GM18907 (cell line): Measurements from ENCODE around the gene PKDCC.

Experiments
- ATAC-seq: cut with Tn5 transposase; IDR thresholded peaks from one replicate; pipeline ENCODE4 v1.9.1; 2021; ENCODE audit warnings: mild to moderate bottlenecking, moderate library complexity; ENCODE audit not compliant: unreplicated experiment

Gene PKDCC, protein sequence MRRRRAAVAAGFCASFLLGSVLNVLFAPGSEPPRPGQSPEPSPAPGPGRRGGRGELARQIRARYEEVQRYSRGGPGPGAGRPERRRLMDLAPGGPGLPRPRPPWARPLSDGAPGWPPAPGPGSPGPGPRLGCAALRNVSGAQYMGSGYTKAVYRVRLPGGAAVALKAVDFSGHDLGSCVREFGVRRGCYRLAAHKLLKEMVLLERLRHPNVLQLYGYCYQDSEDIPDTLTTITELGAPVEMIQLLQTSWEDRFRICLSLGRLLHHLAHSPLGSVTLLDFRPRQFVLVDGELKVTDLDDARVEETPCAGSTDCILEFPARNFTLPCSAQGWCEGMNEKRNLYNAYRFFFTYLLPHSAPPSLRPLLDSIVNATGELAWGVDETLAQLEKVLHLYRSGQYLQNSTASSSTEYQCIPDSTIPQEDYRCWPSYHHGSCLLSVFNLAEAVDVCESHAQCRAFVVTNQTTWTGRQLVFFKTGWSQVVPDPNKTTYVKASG

GRCh38 chr2:42047488-42048298, at the start of gene PKDCC:
Gene PKDCC, plus strand, starts transcription at chr2:42048021. Its CDS starts 179 bp downstream, at chr2:42048200.
- peak; percentile 59 for ATAC-seq

DNA sequence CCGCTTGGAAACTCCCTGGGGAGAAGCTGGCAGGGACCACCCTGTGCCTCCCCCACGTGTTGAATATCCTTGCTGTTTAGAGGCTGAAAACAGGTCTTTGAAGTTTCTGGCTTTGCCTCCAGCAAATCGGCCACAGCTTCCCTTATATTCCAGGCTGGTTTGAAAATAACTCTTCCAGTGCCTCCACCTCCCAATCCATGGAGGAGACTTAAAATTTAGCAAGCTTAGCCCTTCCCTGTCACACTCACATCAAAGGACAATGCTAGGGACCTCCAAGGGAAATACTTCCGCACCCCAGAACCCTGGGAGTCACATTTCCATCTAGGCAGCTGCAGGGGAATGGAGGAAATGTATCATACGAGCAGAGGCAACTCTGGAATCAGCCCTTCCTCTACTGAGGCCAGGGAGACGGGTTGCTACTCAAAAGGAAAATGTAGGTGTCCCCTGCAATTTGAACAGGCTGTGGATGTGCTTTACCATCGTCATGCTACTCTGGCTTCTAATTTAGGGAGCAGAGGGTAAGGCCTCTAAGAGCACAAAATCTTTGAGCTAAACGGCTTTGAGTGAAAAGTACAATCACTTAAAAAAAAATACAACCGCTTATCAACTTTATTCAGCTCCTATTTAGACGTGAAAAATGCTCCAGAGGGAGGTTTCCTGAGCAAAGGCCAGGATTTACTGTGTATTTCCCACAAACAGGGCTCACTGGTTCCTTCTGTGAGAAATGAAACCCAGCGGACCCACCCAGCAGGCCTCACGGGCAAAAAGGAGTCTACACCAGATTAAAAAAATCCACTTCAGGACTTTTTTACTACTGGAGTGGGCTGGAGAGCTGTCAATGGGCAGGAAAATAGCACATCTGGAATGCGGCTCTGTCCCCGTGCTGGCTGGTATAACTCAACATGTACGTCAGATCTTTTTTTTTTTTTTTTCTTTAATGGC, 49.4 kb upstream of the PKDCC start:
- no peak for ATAC-seq

DNA sequence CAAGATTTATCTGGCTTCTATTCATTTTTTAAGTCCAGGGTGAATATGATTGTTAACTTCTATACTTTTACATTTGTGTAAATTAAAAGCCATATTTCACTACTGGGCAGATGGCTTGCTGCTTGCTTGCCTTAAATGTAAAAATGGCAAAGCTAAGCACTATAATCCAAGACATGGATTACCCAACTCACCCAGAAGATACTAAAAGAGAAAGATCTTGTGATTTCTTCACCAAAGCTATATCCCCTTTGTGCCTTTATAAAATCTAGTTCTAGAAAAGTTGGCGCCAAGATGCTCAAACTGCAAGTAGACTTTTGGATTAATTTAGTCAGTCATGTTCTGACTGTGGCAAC, 48.7 kb upstream of the PKDCC start:
- ATAC-seq: no peak

- ATAC-seq: no peak
Measured at GRCh38 chr2:41999592-42000281, 48.1 kb upstream of the PKDCC start.

- no peak for ATAC-seq
Measured at GRCh38 chr2:42001711-42002201, 46.1 kb upstream of the PKDCC start.

GRCh38 chr2:42007551-42007950, 40.3 kb upstream of the PKDCC start:
- no peak for ATAC-seq

DNA sequence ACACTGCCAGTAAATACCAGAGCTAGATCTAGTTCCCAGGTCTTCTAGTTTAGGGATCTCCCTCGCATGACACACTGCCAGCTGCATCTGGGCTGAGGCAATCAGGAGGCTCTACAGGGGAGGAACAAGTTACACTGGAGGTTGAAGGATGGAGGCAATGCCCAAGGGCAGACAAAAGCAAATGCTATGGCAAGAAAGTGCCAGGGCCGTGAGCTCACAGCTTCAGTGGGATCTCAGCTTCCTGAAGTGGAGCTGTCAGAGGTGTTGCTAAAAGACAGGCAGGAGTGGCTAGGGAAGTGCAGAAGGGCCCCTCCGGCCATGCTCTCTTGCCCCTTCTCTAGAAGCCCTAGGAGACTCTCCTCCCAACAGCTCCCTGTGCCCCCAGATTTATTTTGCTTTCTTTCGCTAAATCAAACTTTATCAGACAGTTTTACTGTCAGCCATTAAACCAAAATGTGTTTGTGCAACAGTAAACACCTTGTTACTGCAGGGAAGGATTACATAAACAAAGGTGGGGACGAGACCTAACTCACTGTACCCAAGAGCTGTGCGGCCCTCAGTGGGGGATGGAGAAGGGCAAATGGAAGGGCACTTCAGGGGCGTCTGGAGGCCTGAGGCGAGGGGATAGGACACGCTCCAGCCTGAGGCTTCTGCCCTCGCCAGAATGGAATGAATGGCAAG, 39.4 kb upstream of the PKDCC start:
- no peak for ATAC-seq

- peak; percentile 67 for ATAC-seq
Measured at GRCh38 chr2:42009657-42010580, 37.9 kb upstream of the PKDCC start.

- no peak for ATAC-seq
Measured at GRCh38 chr2:42010743-42011298, 37.0 kb upstream of the PKDCC start.

DNA sequence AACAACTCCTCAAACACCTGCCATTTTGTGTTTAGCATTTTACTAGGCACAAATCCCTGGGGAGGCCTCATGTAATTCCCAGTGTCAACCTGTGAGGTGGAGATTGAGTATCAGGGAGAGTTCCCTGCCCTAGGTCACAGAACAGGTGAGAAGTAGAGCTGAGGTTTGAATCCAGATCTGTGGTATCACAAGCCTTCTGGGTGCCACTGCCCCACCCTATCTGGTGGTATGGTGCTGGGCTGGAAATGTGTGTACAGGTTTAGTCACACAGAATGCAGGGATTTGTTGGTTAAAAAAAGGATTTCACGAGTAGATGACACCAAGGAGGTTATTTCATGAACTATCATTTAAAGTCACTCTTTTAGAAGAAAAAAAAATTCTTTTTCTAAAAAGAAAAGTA, 35.7 kb upstream of the PKDCC start:
- no peak for ATAC-seq

DNA sequence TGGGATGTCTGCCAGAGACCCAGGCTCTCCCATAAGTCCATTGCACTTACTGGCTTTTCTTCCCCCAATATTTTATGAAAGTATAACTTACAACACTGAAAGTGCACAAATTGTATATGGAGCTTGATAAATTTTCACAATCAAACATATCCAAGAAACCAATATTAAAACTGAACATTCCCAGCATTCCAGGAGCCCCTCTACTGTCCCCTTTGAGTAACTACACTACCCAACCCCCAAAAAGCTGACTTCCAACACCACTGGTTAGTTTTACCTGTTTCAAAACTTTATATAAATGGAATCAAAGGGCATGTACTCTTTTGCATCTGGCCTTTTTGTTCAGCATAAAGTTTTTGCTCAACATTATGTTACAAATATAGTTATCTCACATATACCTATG, 35.2 kb upstream of the PKDCC start:
- ATAC-seq: no peak

DNA sequence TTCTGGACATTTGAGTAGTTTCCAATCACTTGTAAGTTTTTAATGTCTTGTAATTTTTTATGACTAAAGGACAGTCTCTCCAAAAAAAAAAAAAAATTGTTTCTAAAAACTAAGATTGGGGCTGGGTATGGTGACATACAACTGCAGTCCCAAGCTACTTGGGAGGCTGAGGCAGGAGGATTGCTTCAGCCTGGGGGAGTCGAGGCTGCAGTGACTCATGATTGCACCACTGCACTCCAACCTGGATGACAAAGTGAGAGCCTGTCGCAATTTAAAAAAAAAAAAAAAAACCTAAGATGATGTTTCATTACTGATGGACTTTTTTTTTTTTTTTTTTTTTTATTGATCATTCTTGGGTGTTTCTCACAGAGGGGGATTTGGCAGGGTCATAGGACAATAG, 34.4 kb upstream of the PKDCC start:
- ATAC-seq: no peak

DNA sequence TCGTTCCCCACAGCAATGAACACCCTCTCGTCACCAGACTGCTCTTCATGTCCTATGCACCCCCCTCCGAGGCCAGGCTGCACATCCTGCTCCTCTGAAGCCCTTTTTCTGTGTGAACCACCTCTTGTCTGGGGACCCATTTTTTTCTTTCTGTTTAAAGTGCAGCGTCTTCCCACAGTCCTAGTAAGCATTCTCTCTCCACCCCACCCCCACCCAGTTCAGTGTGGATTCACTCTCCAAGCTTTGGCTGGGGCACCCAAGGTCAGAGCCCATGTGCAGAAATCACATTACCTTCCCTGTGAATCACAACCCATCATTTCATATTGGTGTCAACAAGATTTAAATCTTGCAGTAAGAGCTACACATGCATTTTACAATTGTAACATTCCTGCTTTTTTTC, 26.4 kb upstream of the PKDCC start:
- ATAC-seq: no peak

DNA sequence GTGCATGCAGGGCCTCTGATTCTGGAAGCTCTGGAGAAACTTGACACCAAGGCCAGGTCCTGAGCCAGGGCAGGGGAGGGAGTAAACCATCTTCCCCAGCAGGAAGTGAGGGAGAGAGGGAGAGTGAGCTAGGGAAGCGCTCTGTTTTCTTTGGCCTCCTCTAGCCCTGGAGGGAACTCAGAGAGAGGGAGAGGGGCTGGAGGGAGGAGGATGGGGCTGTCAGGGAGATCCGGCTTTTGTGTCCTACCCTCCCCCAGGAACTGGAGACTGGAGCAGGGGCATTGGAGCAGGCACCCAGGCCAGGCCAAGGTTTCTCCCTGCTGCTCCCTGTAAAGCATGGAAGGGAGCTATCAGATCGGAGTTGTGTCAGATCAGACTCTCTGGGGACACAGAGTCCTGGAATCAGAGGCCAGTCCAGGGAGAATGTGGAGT, 22.7 kb upstream of the PKDCC start:
- ATAC-seq: no peak

DNA sequence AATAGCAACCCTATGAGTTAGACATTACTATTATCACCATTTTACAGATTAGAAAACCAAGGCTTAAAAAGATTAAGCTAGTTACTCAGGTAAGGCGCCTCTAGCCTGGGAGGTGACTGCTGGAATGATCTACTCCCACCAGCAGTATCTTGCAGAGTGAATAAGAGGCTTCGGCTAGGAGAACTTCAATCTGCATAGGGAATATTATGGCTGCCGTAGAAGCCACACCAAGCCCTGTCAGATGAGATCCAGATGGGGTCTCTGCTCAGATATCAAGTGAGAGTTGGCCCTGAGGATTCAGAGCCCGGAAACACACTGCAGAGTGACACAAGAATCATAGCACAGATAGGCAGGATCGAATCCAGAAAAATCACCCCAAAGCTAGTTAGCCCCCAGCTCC, 21.5 kb upstream of the PKDCC start:
- ATAC-seq: no peak

DNA sequence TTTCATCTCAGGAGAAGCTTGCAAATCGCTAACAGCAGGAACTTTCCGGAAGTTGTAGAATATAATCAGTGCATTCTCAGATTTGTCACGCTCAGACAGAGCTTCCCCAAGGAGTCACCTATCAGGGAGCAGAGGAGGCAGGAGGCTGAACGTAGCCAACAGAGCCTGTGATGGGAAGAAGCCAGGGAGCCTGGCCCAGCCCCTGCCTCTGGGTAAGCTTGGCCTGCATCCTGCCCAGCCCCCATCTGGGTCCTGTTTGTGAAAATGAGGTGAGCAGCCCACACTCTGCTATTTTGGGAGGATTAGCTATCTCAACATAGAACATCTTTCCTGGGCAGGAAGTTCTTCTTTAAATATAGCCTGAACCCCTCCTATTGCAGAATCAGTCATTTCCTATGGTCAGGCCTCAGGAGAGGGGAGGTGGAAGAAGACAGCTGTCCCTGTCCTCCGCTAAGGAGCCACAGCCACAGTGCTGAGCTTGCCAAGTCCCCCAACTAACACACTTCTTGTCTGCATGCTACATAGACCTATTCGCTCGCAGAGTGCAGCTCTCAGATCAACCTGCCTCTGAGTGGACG, 19.2 kb upstream of the PKDCC start:
- ATAC-seq: peak; percentile 81

GRCh38 chr2:42029171-42029570, 18.6 kb upstream of the PKDCC start:
- peak; percentile 16 for ATAC-seq
